ENCODE measurements around the gene SHANK2.

DNA sequence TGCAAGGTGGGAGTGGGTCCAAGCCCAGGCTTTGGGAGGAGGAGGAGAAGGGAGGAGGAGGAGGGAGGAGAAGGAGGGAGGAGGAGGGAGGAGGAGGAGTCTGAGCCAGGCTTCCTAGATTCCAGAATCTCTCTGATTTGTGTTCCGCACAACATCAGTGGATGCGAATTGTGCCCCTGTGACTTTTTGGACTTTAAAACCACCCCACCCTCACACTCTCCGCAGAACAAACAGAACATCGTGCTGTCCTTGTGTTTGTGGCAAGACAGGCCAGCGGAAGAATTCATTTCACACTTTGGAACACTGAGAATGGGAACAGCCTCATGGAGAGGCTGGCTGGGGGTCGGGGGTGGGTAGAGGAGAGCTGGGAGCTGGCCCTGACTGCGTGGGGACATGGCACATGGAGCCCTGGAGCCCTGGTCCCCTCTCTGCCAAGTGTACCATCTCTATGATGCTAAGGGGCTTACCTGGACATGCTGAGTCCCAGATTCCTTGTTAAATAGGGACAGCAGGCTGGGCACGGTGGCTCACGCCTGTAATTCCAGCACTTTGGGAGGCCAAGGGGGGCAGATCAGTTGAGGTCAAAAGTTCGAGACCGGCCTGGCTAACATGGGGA lies 16.4 kb upstream of the SHANK2 start:
- TF ChIP-seq, protein P1, sequence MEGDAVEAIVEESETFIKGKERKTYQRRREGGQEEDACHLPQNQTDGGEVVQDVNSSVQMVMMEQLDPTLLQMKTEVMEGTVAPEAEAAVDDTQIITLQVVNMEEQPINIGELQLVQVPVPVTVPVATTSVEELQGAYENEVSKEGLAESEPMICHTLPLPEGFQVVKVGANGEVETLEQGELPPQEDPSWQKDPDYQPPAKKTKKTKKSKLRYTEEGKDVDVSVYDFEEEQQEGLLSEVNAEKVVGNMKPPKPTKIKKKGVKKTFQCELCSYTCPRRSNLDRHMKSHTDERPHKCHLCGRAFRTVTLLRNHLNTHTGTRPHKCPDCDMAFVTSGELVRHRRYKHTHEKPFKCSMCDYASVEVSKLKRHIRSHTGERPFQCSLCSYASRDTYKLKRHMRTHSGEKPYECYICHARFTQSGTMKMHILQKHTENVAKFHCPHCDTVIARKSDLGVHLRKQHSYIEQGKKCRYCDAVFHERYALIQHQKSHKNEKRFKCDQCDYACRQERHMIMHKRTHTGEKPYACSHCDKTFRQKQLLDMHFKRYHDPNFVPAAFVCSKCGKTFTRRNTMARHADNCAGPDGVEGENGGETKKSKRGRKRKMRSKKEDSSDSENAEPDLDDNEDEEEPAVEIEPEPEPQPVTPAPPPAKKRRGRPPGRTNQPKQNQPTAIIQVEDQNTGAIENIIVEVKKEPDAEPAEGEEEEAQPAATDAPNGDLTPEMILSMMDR (IDR thresholded peaks at IDR 0.05): no peak
- TF ChIP-seq POLR2AphosphoS5 (IDR thresholded peaks at IDR 0.05): no peak
- no peak for TF ChIP-seq EP300 (IDR thresholded peaks at IDR 0.05; ENCODE audit: low read depth)
- no peak for TF ChIP-seq POLR2A (IDR thresholded peaks at IDR 0.05)
